Activated B cell treated with CpG ODN at 0.5 μM for 24 hours (primary cell): ENCODE data around the gene SDS. TPM values are rescaled to one million over a fixed set of nuclear protein-coding genes. Genes with fewer than 3 reads are reported as not detected.

Experiments used
- ATAC-seq: fragments of 200-7000 bp; cut with Tn5 transposase; one replicate; pipeline ENCODE4 v1.10.0; 2021; ENCODE audit warnings: low read depth, mild to moderate bottlenecking, moderate library complexity
- CTCF ChIA-PET: fragments of 350-600 bp; sonication (Branson Sonifier 250); formaldehyde crosslinking; loops from one replicate; lab custom pipeline; 2021; ENCODE audit warnings: antibody characterized with exemption; lab: Charles Lee
- POLR2A ChIA-PET: fragments of 350-600 bp; sonication (Branson Sonifier 250); formaldehyde crosslinking; loops from one replicate; lab custom pipeline; 2021; ENCODE audit warnings: antibody characterized with exemption; lab: Charles Lee
- DNase-seq: peaks from one replicate; pipeline ENCODE4 v3.0.0; 2022
- H3K27ac Mint-ChIP-seq: one replicate; pipeline ENCODE4 v1.8.0; 2020; ENCODE audit warnings: mixed read lengths
- H3K27me3 Mint-ChIP-seq: one replicate; pipeline ENCODE4 v1.8.0; 2021; ENCODE audit warnings: mixed read lengths
- H3K36me3 Mint-ChIP-seq: one replicate; pipeline ENCODE4 v1.8.0; 2021; ENCODE audit warnings: low read depth, mixed read lengths
- H3K4me1 Mint-ChIP-seq: one replicate; pipeline ENCODE4 v1.8.0; 2021; ENCODE audit warnings: mixed read lengths
- H3K4me3 Mint-ChIP-seq: one replicate; pipeline ENCODE4 v1.8.0; 2020; ENCODE audit warnings: mild to moderate bottlenecking, mixed read lengths
- H3K9me3 Mint-ChIP-seq: one replicate; pipeline ENCODE4 v1.8.0; 2020; ENCODE audit warnings: mixed read lengths
- CTCF ChIP-seq: fragments of 200-600 bp; IDR thresholded peaks from one replicate; pipeline ENCODE4 v1.8.0; 2022; ENCODE audit warnings: antibody characterized with exemption, mild to moderate bottlenecking
- intact Hi-C: fragments of 100-400 bp; cut with micrococcal nuclease; formaldehyde crosslinking; loops from one replicate; pipeline ENCODE4 v1.15.1; 2024
- total RNA-seq: library from RNA; stranded (reverse); gene quantifications from 2 replicates; pipeline ENCODE4 v1.2.3, GENCODE V29; 2022

The SDS gene
- total RNA-seq, 1 donor from 2014 or later = not detected

GRCh38 chr12:113436586-113436985 lies 32.9 kb upstream of the SDS start:
- intact Hi-C loops = no loop called here
- H3K4me1 Mint-ChIP-seq = no peaks in the 10 kb centered on the region
- ChIA-PET CTCF (no interaction called here), POLR2A (no interaction called here)
- H3K27ac Mint-ChIP-seq = no peak overlapping the region
- ATAC-seq (no peak), DNase-seq (no peak)
- peaks cover 15% of the 10 kb centered on the region for H3K27me3 Mint-ChIP-seq
- no peaks in the 10 kb centered on the region for H3K9me3 Mint-ChIP-seq
- TF ChIP-seq CTCF = no peak
- H3K36me3 Mint-ChIP-seq = no peaks in the 10 kb centered on the region
- no peak overlapping the region for H3K4me3 Mint-ChIP-seq

GRCh38 chr12:113435367-113435766 lies 31.7 kb upstream of the SDS start:
- Mint-ChIP-seq H3K9me3 (peaks cover 1% of the 10 kb centered on the region), H3K27ac (no peak overlapping the region), H3K27me3 (peaks cover 16% of the 10 kb centered on the region), H3K4me3 (no peak overlapping the region), H3K36me3 (no peaks in the 10 kb centered on the region), H3K4me1 (no peaks in the 10 kb centered on the region)
- ChIA-PET CTCF (no interaction called here), POLR2A (no interaction called here)
- ATAC-seq = no peak
- DNase-seq = no peak
- no peak for TF ChIP-seq CTCF
- intact Hi-C loops = no loop called here

DNA sequence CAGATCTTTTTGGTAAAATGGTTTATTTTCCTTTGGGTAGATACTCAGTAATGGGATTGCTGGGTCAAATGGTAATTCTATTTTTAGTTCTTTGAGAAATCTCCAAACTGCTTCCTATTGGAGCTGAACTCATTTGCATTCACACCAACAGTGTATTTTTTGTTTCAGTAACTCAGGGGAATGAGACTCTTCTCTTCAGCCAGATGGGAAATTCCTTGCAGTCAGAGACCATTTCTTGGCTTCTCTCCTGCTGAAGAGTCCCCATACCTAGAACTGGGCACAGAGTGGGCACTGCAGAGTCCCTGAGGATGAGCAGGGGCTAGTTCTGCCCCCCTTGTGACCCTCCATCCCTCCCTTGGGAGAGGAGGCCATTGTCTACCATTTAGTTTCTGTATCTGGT lies 29.3 kb upstream of the SDS start:
- intact Hi-C loops = no loop called here
- Mint-ChIP-seq H3K4me3 (no peak overlapping the region), H3K27ac (no peak overlapping the region), H3K9me3 (peaks cover 6% of the 10 kb centered on the region), H3K27me3 (peaks cover 20% of the 10 kb centered on the region), H3K36me3 (no peaks in the 10 kb centered on the region), H3K4me1 (no peaks in the 10 kb centered on the region)
- DNase-seq (no peak), ATAC-seq (no peak)
- CTCF ChIA-PET = no interaction called here
- POLR2A ChIA-PET = no interaction called here
- no peak for TF ChIP-seq CTCF

GRCh38 chr12:113428482-113428881 lies 24.8 kb upstream of the SDS start:
- intact Hi-C loops = no loop called here
- ChIA-PET POLR2A (no interaction called here), CTCF (no interaction called here)
- Mint-ChIP-seq H3K4me1 (peaks cover 14% of the 10 kb centered on the region), H3K36me3 (no peaks in the 10 kb centered on the region), H3K27me3 (peaks cover 30% of the 10 kb centered on the region), H3K27ac (no peak overlapping the region), H3K9me3 (peaks cover 6% of the 10 kb centered on the region), H3K4me3 (no peak overlapping the region)
- ATAC-seq = no peak
- no peak for DNase-seq
- no peak for TF ChIP-seq CTCF

GRCh38 chr12:113427882-113428281 lies 24.2 kb upstream of the SDS start:
- ChIA-PET POLR2A (no interaction called here), CTCF (no interaction called here)
- H3K27me3 Mint-ChIP-seq = peaks cover 26% of the 10 kb centered on the region
- H3K4me1 Mint-ChIP-seq = peaks cover 15% of the 10 kb centered on the region
- TF ChIP-seq CTCF = no peak
- peaks cover 6% of the 10 kb centered on the region for H3K9me3 Mint-ChIP-seq
- no peak for DNase-seq
- no peak overlapping the region for H3K4me3 Mint-ChIP-seq
- no peaks in the 10 kb centered on the region for H3K36me3 Mint-ChIP-seq
- ATAC-seq = no peak
- H3K27ac Mint-ChIP-seq = no peak overlapping the region
- intact Hi-C loops = no loop called here
